VCaP (cell line): ENCODE data around the gene POU4F1.

ENCODE experiments used
- H3K27ac ChIP-seq: fragments of 450-650 bp; 2 replicates; pipeline ENCODE4 v1.5.1; 2017
- TF ChIP-seq, protein P1 (sequence below): fragments of 450-650 bp; conservative IDR thresholded peaks from 2 replicates; pipeline ENCODE4 v1.5.1; 2017; ENCODE audit warnings: mild to moderate bottlenecking, moderate library complexity

Gene POU4F1

DNA sequence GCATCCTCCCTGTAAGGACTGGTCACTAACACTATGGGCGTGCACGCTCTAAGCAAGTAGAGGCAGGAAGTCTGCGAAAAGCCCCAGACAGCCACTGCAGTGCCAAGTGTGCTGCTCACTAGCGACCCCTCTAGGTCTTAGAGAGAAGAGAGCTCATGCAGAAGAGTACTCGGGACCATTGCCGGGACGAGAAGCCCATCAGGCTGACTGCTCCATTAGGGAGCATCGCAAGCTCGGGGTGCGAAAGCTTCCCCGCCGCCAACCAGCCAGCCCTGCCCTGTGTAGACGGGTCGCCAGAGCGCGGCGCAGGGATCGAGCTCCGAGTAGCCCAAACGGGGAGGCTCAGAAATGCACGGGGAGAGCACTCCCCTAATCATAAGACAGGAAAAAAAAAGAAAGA is 16.6 kb downstream of the POU4F1 start:
- TF ChIP-seq, protein P1, sequence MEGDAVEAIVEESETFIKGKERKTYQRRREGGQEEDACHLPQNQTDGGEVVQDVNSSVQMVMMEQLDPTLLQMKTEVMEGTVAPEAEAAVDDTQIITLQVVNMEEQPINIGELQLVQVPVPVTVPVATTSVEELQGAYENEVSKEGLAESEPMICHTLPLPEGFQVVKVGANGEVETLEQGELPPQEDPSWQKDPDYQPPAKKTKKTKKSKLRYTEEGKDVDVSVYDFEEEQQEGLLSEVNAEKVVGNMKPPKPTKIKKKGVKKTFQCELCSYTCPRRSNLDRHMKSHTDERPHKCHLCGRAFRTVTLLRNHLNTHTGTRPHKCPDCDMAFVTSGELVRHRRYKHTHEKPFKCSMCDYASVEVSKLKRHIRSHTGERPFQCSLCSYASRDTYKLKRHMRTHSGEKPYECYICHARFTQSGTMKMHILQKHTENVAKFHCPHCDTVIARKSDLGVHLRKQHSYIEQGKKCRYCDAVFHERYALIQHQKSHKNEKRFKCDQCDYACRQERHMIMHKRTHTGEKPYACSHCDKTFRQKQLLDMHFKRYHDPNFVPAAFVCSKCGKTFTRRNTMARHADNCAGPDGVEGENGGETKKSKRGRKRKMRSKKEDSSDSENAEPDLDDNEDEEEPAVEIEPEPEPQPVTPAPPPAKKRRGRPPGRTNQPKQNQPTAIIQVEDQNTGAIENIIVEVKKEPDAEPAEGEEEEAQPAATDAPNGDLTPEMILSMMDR, result no peak
- no peak overlapping the region for H3K27ac ChIP-seq

DNA sequence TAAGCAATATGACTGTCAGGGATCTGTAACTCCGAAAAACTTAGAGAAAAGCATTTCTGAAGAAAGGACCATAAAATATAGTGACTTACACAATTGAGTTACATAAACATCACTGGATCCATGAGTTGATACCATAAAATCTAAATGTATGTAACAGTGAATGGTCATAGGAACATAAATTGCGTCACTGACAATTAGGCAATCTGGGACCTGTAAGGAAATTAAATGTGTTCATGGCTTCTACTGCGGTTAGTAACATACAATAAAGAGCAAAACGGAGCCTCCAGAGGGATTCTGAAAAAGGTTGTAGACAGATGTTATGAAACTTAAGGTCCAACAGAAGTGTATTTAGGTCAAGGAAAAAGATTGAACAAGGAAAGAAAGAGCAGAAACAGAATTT is 27.1 kb downstream of the POU4F1 start:
- TF ChIP-seq, protein P1, result no peak

DNA sequence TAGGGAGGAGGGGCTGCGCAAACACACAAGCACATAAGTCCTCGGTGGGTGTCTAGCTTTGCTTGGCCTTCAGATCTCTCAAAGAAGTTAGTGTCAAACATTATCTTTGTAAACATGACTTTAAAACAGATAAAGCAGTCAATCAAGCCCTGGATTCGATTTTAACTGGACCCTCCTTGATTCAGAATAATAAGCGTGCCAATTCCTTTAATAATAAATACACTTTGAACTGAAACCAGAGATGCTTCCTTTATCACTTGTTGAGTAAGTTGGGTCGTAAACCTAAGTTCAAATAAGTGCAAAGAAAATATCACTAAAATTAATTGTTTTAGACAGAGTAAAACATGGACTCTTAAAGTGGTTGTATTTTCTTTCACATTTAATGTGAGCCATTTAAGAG is 30.9 kb downstream of the POU4F1 start:
- H3K27ac ChIP-seq, result no peak overlapping the region
- TF ChIP-seq, protein P1, result no peak

More for the DNA sequence above, 27.1 kb downstream of the POU4F1 start:
- H3K27ac ChIP-seq, result no peak overlapping the region

DNA sequence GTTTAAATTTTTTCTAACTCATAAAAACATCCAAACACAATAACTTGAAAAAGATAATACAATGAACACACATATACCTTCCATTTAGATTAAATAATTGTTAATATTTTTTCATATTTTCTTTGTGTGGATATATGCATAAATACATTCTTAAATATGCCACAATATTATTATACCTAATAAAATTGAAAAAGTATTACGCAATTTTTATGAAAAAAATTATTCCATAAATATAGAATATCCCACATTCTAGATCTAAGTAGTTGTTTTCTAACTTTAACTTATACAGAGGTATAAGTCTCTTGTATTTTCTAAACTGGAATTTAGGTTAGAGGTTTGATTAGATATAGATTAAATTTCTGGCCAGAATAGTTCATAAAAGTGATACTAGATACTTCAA is 34.3 kb downstream of the POU4F1 start:
- TF ChIP-seq, protein P1, result no peak
- H3K27ac ChIP-seq, result no peak overlapping the region

DNA sequence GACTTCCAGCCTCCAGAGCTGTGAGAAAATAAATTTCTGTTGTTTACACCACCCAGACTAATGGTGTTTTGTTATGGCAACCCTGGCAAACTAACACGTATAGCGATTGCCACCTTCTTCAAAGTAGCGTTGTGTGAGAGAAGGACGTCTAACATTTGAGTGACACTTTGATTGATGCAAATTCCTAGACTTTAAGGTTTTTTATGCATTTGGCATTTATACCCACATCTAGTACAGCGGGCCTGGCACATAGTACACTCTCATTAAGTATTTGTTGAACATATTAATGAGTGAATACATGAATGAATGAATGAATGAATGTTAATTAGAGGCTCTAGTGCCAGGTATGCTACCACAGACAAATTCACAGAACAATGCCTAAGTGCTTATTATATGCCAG is 36.7 kb downstream of the POU4F1 start:
- no peak overlapping the region for H3K27ac ChIP-seq
- TF ChIP-seq, protein P1, result no peak

DNA sequence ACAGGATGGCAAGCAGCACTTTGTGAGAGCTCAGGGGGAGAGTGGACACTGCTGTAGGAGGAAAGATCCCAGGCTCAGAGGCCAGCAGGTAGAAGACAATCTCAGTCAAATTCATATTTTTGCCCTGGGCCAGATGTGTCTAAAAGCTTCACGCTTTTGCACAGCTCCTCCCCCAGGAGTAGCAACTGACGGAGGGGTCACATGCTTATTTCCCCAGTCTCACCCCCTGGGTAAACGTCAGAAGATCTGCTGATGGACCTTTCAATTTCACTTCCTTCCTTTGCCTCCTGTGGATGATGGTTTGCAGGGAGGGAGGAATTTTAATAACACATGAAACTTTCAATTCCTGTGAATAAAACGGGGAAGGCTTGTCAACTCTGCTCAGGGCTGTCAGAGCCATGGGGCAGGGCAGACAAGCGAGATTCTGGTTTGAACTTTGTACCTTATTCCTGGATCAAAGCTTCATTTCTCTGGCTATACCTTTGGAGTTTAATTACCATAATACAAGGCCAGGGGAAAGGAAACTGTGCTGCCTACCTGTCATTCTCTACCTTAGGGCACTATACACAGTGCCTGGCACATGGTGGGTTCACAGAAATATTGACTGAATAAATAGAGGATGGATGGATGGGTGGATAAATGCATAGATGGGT is 41.0 kb downstream of the POU4F1 start:
- TF ChIP-seq, protein P1, result no peak
- no peak overlapping the region for H3K27ac ChIP-seq
